Chondrocyte (in vitro differentiated cells): ENCODE data around the gene RMND5A. TPM values are rescaled to one million over a fixed set of nuclear protein-coding genes. Genes with fewer than 3 reads are reported as not detected.

ENCODE experiments used
- DNase-seq: peaks from one replicate; pipeline ENCODE4 v3.0.0; 2021; ENCODE audit warnings: mixed read lengths, low spot score
- H3K27ac Mint-ChIP-seq: one replicate; pipeline ENCODE4 v1.8.0; 2021; ENCODE audit warnings: mild to moderate bottlenecking, moderate library complexity, mixed read lengths; ENCODE audit not compliant: unreplicated experiment
- H3K27me3 Mint-ChIP-seq: 2 replicates; pipeline ENCODE4 v1.8.0; 2021; ENCODE audit warnings: low read depth, mixed read lengths
- H3K36me3 Mint-ChIP-seq: 2 replicates; pipeline ENCODE4 v1.8.0; 2021; ENCODE audit warnings: low read depth, mixed read lengths
- H3K4me1 Mint-ChIP-seq: 2 replicates; pipeline ENCODE4 v1.8.0; 2021; ENCODE audit warnings: low read depth, mild to moderate bottlenecking, mixed read lengths
- H3K4me3 Mint-ChIP-seq: one replicate; pipeline ENCODE4 v1.8.0; 2021; ENCODE audit warnings: mild to moderate bottlenecking, moderate library complexity, mixed read lengths; ENCODE audit not compliant: unreplicated experiment
- H3K9me3 Mint-ChIP-seq: 2 replicates; pipeline ENCODE4 v1.8.0; 2021; ENCODE audit warnings: low read depth, mixed read lengths
- total RNA-seq: library from RNA; stranded (reverse); gene quantifications from 3 replicates; pipeline ENCODE4 v1.2.1, GENCODE V29; 2021
- TF ChIP-seq, protein P1 (sequence below): fragments of 200-600 bp; sonication (generic); IDR thresholded peaks from 2 replicates; pipeline ENCODE4 v1.5.0; 2021; ENCODE audit warnings: antibody characterized with exemption, mild to moderate bottlenecking, moderate library complexity

Gene RMND5A
- total RNA-seq, 1 donor from 2014 or later: 24.0 TPM

DNA sequence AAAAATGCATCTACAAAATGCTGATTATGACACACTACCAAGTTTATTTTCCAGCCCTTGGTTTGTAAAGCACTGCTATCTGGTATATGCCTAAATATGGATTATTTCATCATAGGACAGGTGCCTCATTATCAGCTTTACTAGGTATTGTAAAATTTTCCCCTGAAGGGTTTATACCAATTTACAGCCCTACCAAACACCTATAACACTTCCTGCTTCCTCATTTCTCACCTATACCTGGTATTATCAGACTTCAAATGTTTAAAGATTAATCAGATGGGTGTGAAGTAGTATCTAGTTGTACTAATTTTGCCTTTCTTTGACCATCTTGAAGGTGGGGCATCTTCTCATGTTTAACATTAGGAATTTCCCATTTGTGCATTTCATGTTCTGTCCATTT, 26.8 kb downstream of the RMND5A start:
- Mint-ChIP-seq H3K27ac (peak overlapping the region; percentile 86), H3K9me3 (peaks cover 17% of the 10 kb centered on the region), H3K36me3 (peaks cover 19% of the 10 kb centered on the region), H3K4me3 (no peak overlapping the region), H3K27me3 (no peaks in the 10 kb centered on the region), H3K4me1 (peaks cover 19% of the 10 kb centered on the region)
- TF ChIP-seq, protein P1, sequence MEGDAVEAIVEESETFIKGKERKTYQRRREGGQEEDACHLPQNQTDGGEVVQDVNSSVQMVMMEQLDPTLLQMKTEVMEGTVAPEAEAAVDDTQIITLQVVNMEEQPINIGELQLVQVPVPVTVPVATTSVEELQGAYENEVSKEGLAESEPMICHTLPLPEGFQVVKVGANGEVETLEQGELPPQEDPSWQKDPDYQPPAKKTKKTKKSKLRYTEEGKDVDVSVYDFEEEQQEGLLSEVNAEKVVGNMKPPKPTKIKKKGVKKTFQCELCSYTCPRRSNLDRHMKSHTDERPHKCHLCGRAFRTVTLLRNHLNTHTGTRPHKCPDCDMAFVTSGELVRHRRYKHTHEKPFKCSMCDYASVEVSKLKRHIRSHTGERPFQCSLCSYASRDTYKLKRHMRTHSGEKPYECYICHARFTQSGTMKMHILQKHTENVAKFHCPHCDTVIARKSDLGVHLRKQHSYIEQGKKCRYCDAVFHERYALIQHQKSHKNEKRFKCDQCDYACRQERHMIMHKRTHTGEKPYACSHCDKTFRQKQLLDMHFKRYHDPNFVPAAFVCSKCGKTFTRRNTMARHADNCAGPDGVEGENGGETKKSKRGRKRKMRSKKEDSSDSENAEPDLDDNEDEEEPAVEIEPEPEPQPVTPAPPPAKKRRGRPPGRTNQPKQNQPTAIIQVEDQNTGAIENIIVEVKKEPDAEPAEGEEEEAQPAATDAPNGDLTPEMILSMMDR: no peak
- no peak for DNase-seq

DNA sequence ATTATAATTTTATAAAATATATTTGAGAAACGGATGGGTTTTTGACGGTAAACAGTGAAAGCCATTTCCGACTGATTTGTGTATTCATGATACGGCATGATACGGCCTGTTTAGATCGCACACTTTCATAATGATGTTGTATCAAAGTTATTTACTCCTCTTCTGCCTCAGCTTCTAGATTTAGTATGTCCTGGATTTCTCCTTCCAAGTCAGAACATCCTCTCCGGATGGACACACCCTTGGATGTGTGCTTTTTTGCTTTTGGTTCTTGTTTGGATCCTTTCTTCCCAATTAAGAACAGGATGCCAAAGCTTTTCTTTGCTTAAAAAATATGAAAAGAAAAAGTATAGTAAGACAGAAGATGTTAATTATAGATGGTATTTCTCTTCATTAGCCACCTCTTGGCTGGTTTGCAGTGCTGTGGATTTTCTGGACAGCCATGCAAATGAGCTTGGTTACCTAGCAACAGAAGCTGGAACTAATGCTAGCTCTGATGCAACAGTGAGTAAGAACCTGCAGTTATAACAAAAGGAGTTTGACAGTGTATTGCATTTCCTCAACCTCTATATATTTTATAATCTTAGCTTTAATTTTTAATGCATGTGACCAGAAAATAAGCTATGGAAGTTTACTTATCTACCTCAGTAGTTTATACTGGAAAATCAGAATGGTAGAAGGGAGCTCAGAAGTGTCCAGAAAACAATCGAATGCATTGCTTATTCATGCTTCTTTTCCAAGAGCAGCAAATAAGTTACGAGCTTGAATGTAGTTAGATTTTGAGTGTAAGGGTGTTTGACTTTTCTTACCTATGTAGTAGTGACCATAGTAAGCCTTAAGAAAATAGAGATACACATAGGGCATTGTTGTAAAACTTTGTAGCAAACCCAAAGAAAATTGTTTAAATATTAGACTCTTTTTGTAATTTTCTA, 27.9 kb downstream of the RMND5A start:
- TF ChIP-seq, protein P1: no peak
- DNase-seq: no peak
- Mint-ChIP-seq H3K27ac (peak overlapping the region; percentile 86), H3K4me3 (no peak overlapping the region), H3K9me3 (peaks cover 17% of the 10 kb centered on the region), H3K36me3 (peaks cover 20% of the 10 kb centered on the region), H3K27me3 (no peaks in the 10 kb centered on the region), H3K4me1 (peaks cover 19% of the 10 kb centered on the region)

DNA sequence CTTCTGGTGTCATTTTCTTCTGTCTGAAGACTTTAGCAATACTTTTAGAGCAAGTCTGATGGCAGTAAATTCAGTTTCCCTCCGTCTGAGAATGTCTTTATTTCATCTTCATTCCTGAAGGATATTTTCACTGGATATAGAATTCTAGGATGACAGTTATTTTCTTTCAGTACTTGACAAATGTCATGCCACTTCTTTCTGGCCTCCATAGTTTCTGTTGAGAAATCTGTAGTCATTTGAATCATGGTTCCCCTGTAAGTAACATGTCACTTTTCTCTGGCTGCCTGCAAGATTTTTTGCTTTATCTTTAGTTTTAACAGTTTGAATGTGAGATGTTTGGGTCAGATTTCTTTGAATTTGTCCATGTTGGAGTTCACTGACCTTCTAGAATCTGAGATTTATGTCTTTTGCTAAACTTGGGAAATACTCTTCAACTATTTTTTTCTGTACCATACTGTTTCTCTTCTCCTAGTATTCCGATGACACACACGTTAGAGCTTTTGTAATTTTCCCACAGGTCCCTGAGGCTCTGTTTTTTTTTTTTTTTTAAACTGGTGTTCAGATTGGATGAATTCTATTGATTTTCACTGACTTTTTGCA, 30.2 kb downstream of the RMND5A start:
- no peak overlapping the region for H3K27ac Mint-ChIP-seq
- H3K4me3 Mint-ChIP-seq: no peak overlapping the region
- peaks cover 17% of the 10 kb centered on the region for H3K9me3 Mint-ChIP-seq
- H3K4me1 Mint-ChIP-seq: peaks cover 19% of the 10 kb centered on the region
- DNase-seq: no peak
- TF ChIP-seq, protein P1: no peak
- no peaks in the 10 kb centered on the region for H3K27me3 Mint-ChIP-seq
- peaks cover 24% of the 10 kb centered on the region for H3K36me3 Mint-ChIP-seq

DNA sequence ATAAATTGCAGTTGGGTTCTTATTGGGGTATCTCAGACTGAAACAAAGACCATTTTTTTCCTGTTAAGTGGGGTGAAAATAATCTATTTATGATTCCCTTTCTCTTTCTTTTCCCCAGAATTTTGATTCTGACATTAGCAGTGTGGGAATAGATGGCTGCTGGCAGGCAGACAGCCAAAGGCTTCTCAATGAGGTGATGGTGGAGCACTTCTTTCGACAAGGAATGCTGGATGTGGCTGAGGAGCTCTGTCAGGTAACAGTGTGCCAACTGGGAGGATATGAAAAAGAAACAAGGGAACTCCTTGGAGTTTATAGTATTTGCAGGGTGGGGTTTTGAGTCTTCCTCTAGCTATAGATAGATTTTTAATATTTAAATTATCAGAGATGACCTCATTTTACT, 31.7 kb downstream of the RMND5A start:
- Mint-ChIP-seq H3K4me1 (peaks cover 17% of the 10 kb centered on the region), H3K9me3 (peaks cover 17% of the 10 kb centered on the region), H3K27me3 (no peaks in the 10 kb centered on the region), H3K36me3 (peaks cover 28% of the 10 kb centered on the region), H3K4me3 (no peak overlapping the region), H3K27ac (no peak overlapping the region)
- TF ChIP-seq, protein P1: no peak
- no peak for DNase-seq

DNA sequence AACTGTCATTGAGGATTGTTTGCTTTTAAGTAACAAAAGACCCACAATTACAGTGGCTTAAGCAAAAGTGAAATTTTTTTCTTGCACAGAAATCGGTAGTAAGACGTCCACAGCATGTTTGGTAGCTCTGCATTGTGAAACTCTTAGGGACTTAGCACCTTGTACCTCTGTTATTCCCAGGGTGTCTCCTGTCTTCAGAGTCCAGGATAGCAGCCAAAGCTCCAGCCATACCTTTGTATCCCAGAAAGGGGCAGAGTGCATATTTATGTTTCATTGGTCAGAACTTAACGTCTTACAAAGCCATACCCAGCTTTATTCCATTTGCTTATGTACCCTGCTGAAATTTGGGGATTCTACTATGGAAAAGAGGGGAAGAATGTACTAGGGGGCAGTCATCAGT, 32.8 kb downstream of the RMND5A start:
- no peak overlapping the region for H3K4me3 Mint-ChIP-seq
- no peak overlapping the region for H3K27ac Mint-ChIP-seq
- H3K4me1 Mint-ChIP-seq: peaks cover 9% of the 10 kb centered on the region
- peaks cover 26% of the 10 kb centered on the region for H3K36me3 Mint-ChIP-seq
- no peak for DNase-seq
- no peaks in the 10 kb centered on the region for H3K27me3 Mint-ChIP-seq
- TF ChIP-seq, protein P1: no peak
- peaks cover 17% of the 10 kb centered on the region for H3K9me3 Mint-ChIP-seq
